IPS-NIHi11 (cell line): ENCODE measurements around the gene CTRL.
"Not testable (repeated sequence)": the region's sequence is repeated elsewhere in the genome, so short reads cannot be mapped to it uniquely, and the experiment has no call there.

Experiments used
- DNase-seq: peaks from one replicate; pipeline ENCODE4 v3.0.0; 2012; ENCODE audit warnings: mixed read lengths, low spot score

CTRL gene

DNA sequence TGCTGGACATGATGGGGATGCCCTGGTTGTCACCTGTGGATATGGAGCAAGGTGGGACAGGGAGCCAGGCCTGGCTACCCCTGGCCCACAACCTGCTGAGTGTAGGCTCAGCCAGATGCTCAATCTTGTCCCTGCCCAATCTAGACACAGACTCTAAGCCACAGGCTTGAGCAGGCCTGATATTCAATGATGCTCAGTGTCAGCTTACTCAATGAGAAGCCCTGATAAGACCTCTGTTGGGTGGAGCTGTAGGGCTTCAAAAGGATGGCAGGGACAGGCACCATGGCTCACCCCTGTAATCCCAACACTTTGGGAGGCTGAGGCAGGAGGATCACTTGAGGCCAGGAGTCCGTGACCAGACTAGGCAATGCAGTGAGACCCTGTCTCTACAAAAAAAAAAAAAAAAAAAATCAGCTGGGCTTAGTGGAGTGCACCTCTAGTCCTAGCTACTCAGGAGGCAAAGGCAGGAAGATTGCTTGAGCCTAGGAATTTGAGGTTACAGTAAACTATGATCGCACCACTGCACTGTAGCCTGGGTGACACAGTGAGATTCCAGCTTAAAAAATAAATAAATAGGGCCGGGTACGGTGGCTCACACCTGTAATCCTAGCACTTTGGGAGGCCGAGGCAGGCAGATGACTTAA is 8.9 kb upstream of the CTRL start:
- no peak for DNase-seq

GRCh38 chr16:67939507-67940445 is 8.1 kb upstream of the CTRL start:
- no peak for DNase-seq

- not testable (repeated sequence) for DNase-seq
These were observed 6.1 kb upstream of the CTRL start for GRCh38 chr16:67937713-67938112.

- no peak for DNase-seq
These were observed 5.4 kb upstream of the CTRL start for GRCh38 chr16:67936880-67937605.

DNA sequence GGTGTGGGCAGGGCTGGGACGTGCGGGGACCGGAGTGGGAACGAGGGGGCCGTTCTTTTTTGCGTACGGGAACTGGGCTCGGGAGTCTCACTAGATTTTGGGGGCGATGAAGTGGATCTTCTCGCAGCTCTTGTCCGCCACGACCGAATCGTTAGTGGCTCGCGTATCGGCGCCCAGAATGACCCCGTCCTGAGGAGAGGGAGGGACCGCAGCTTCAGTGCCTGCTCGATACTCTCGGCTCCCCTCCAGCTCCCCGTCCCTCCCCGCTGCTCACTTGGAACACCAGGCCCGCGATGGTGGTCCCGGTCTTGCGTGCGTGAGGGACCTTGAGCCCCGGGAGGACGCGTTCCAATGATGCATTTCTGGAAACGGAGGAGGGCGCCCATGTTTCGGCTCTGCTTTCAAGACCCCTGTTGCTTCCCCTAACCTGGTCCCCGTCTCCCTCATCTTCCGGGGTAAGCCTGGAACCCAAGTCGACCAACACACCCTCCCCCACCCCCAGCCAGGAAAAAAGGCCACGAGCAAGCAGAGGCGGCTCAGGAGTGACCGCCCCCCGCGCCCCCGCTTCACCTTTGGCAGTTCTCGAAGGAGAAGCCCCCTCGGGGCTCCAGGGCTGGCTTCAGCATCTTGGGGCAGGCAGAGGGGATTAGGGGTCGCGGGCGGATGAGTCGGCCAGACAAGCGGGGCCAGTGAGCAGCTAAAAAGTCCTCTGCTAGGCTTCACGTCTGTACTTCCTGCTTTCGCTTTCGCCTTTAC is 4.6 kb upstream of the CTRL start, which contains the start of gene PSMB10:
Gene PSMB10 (minus strand): TSS at position 727 of the 756 bp plus-strand sequence. CDS start 101 bp downstream, at position 626.
- peak; percentile 64 for DNase-seq

GRCh38 chr16:67935402-67936123 is 3.9 kb upstream of the CTRL start:
- peak; percentile 99 for DNase-seq

DNA sequence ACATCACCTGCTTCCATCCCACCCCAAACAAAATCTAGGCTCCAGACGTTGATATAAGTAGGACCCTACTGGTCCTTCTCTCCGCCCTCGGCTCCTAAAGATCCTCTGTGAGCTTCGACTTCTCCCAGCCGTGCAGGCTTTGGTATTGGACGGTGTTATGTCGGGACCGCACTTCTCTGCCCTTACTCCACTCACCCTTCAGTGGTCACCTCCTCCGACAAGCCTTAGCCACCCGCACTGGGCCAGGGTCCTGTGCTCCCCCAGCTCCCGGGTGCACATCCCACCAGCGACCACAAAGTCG is 3.4 kb upstream of the CTRL start:
- no peak for DNase-seq

DNA sequence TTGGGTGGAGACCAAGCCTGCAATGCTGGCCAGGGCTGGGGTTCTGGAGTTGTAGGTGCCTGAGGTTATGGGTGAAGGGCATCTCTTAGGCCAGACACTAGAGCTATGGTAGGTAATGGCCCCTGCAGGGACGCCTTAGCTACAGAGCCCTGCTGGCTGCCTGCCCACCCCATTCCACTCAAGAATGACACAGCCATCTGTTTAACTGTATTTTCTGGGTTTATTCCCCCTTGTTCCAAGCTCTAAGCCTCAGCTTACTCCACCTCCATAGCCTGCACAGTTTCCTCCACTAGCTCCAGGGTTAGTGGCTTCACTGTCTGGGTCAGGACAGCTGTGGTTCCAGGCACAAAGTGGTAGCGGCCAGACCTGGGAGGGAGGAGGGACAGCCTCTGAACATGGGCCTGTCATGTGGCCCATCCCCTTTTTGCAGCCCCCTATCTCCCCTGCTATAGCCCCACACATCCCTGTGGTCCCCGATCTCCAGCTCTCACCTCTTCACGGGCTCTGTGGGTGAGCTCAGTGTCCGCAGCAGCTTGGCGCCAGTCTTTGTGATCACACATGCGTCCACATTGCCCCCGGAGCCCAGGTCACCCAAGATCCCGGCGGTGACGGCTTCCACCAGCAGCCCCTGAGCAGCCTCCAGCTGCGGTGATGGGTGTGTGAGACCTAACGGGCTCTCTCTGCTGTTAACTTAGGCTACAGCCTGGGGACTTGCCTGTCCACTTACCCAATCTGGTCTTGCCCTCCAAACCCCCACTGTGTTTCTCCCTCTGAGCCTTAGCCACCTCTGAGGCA is 2.8 kb upstream of the CTRL start:
- no peak for DNase-seq

DNA sequence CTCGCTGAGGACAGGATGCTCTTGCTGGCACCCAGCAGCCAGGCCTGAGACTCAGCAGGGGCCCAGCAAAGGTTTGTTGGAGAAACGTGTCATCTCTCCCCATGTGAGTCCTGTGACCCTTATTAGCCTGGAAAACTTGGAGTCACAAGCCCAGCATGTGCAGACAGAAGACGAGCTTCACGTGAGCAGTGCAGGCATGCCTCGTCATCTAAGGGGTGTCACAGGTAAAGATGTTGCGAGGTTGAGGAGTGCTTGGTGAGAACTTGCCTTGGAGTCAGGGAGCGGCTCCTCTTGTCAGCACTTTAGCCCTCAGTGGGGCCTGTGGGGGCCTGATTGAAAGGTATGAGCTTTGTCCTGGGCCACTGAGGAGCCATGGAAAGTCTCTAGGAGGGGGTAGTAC is 2.1 kb upstream of the CTRL start:
- no peak for DNase-seq

- no peak for DNase-seq
These were observed 789 bp upstream of the CTRL start for GRCh38 chr16:67932462-67932840.

- no peak for DNase-seq
These were observed 917 bp downstream of the CTRL start for GRCh38 chr16:67930678-67931211.

- no peak for DNase-seq
These were observed 1.5 kb downstream of the CTRL start for GRCh38 chr16:67930191-67930590.

GRCh38 chr16:67928561-67929364 is 2.9 kb downstream of the CTRL start:
- DNase-seq: peak; percentile 90

DNA sequence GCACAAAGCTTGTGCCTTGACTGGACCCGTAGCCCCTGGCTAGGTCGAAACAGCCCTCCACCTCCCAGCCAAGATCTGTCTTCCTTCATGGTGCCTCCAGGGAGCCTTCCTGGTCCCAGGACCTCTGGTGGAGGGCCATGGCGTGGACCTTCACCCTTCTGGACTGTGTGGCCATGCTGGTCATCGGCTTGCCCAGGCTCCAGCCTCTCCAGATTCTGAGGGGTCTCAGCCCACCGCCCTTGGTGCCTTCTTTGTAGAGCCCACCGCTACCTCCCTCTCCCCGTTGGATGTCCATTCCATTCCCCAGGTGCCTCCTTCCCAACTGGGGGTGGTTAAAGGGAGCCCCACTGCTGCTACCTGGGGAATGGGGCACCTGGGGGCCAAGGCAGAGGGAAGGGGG is 3.5 kb downstream of the CTRL start:
- no peak for DNase-seq

- DNase-seq: no peak
These were observed 4.3 kb downstream of the CTRL start for GRCh38 chr16:67927131-67927941.

DNA sequence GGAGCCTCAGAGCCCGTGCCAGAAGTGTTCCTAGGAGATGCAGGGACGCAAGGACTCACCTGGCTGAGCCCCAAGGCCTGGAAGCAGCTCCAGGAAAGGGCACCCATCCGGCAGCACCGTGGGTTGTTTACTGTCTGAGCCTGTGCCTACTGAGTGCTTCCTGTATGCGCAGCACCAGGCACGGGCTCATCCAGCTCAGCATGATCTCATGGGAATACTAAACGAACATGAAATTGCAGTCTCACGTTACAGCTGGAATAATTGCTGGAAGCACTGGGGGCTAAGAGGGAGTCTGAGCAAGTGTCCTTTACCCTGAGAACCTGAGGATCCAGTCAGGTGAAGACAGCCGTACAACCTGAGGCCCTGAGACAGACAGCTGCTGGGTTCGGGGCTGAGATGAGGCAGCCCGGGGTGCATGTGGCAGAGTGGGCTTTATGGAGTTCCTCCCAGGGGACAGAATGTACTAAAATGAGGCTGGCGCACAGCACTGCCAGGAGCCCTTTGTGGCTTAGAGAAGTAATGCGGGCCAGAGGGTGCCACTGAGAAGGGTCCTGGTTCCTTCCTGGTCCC is 5.4 kb downstream of the CTRL start:
- peak; percentile 55 for DNase-seq

DNA sequence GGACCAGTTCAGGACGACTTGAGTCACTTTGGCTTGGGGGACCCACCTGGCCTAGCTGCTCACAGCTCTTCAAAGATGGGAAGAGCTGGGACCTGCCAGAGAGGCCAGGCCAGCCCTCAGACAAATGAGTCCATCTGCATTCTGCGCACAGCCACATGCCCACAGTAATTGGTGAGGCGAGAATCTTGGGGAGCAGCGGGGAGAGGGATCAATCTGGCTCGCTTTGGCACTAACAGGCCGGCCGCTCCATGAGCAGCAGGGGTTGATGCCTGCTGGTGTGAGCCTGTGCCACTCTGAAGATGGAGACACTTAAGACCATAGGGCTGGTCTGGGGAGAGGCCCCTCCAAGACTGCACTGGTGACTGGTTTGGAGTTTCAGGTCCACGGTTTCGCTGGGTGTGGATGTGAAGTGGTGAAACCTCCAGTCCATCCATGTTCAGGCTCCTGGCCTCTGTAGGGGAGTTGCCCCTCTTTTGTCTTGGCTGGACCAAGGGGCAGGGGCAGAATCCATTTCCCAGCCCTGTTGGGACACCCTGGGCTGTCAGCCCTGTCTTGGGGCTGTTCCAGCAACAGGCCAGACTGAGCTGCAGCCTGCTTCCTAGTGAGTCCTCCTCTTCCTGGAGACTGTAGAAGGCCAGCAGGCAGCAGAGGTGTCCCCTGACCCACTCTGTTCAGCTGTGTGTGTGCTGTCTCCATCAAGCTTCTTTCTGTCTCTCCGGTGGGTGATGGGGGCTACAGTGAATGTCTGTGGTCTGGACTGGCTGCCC is 7.3 kb downstream of the CTRL start:
- no peak for DNase-seq
